Measurements from ENCODE around the gene CNKSR3. TPM values are rescaled to one million over a fixed set of nuclear protein-coding genes. Genes with fewer than 3 reads are reported as not detected.

Gene CNKSR3
- polyA plus RNA-seq, 1 donor from 2014 or later, result not detected

- Mint-ChIP-seq H3K36me3 (no peaks in the 10 kb centered on the region), H3K9me3 (peaks cover 3 to 7% (median 6%) of the 10 kb centered on the region in 3 donors), H3K4me1 (no peaks in the 10 kb centered on the region), H3K27me3 (no peaks in the 10 kb centered on the region), H3K4me3 (no peak overlapping the region), H3K27ac (no peak overlapping the region)
These were observed 43.4 kb downstream of the CNKSR3 start for GRCh38 chr6:154466971-154467679.

GRCh38 chr6:154466139-154466538 is 44.3 kb downstream of the CNKSR3 start:
- Mint-ChIP-seq H3K36me3 (no peaks in the 10 kb centered on the region), H3K27me3 (no peaks in the 10 kb centered on the region), H3K9me3 (peaks cover 2 to 7% (median 3%) of the 10 kb centered on the region in 3 donors), H3K4me3 (no peak overlapping the region), H3K4me1 (no peaks in the 10 kb centered on the region), H3K27ac (no peak overlapping the region)

DNA sequence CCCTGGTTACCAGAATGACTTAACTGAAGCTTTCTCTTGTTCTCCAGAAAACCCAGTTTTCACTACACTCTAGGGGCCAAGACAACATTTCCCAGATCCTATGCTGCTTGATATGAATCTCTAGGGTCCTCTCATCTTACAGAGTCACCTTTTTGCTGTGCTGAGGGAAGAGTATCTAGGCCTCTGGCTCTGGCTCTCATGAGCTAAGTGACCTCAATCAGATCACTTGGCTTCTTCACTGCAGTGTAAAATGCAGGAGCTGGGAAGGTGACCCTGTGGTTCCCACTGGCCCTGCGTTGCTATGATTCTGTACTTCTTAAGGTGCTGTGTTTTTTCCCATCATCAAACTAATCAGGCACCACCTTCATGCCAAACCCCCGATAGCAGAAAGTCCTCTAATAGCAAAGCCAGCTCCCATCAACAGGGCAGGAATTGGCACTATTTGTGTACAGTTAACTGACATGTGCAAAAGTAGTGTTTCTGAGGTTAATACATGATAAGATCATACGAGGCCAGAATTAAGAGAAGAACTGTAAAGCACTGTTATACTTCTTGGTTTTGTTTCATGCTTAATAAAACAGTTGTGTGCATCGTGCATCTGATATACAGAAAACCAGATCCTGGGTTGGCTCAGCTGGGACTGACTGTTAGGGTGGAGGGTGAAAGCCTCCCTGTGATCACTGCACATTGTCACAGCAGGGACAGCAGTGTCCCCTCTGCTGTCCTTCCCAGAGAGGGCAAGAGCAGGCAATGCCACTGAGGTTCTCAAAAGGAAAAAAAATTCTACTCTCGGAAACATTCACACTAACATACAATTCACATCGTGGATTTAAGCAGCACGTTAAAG is 46.7 kb downstream of the CNKSR3 start:
- Mint-ChIP-seq H3K9me3 (peaks cover 0 to 3% (median 0%) of the 10 kb centered on the region in 3 donors), H3K4me1 (no peaks in the 10 kb centered on the region), H3K27ac (no peak overlapping the region), H3K27me3 (no peaks in the 10 kb centered on the region), H3K4me3 (no peak overlapping the region), H3K36me3 (no peaks in the 10 kb centered on the region)

GRCh38 chr6:154462425-154462824 is 48.1 kb downstream of the CNKSR3 start:
- Mint-ChIP-seq H3K9me3 (peaks cover 0 to 2% (median 0%) of the 10 kb centered on the region in 3 donors), H3K36me3 (no peaks in the 10 kb centered on the region), H3K27ac (no peak overlapping the region), H3K4me3 (no peak overlapping the region), H3K4me1 (no peaks in the 10 kb centered on the region), H3K27me3 (peaks cover 2% of the 10 kb centered on the region)

DNA sequence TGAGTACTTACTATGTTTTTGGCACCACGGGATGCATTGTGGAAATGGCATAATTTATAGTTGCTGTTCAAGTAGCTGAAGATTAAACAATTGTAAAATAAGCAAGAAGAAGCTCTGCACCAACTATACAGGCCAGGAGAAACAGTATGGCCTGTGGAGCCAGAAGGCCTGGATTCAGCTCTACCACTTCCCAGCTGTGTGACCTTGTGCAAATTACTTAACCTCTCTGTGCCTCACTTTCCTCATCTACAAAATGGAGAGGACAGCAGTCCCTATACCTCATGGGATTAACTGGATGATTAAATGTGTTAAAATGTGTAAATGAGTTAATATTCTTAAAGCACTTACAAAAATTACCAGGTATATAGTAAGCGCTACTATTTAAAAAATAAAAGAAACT is 49.1 kb downstream of the CNKSR3 start:
- Mint-ChIP-seq H3K4me3 (no peak overlapping the region), H3K27ac (no peak overlapping the region), H3K36me3 (no peaks in the 10 kb centered on the region), H3K27me3 (peaks cover 2% of the 10 kb centered on the region), H3K9me3 (peaks cover 0 to 2% (median 0%) of the 10 kb centered on the region in 3 donors), H3K4me1 (no peaks in the 10 kb centered on the region)

DNA sequence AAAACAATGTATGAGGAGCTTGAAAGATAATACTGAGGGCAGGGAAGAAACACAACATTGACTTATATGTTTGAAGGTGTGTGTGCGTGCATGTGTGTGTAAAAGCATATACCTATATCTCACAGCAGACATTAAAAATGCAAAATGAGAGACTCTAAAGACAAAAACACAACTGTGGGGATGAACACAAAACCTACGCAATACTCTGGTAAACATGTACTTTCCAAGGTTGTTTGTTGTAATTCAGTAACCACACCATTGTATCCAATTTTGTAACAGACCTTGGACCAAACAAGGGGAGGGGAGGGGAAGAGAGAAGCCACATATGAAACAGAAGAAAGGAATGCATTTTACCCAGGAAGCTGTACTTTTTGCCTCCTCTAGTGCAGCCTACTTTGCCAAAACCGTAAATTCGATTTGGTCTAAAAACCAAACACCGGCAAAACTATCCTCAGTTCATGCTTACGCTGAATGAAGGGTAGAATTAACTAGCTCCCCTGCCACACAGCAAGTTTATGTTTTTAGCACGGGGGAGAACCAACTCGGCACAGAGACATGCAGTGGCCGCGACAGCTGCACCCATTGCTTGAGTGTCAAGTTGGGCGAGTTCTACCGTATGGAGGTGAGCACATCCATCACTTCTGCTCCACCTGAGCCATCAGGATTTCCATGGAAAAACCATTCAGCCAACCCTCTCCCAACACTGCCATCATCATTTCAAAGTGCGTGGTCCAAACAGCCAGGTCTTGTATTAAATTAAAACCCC is 50.0 kb downstream of the CNKSR3 start:
- H3K27ac Mint-ChIP-seq, result no peak overlapping the region
- H3K36me3 Mint-ChIP-seq, result no peaks in the 10 kb centered on the region
- H3K4me3 Mint-ChIP-seq, result no peak overlapping the region
- peaks cover 2% of the 10 kb centered on the region for H3K27me3 Mint-ChIP-seq
- H3K4me1 Mint-ChIP-seq, result no peaks in the 10 kb centered on the region
- peaks cover 0 to 2% (median 0%) of the 10 kb centered on the region in 3 donors for H3K9me3 Mint-ChIP-seq

- Mint-ChIP-seq H3K27me3 (peaks cover 2% of the 10 kb centered on the region), H3K4me3 (no peak overlapping the region), H3K36me3 (no peaks in the 10 kb centered on the region), H3K4me1 (no peaks in the 10 kb centered on the region), H3K27ac (no peak overlapping the region), H3K9me3 (peaks cover 0 to 2% (median 0%) of the 10 kb centered on the region in 3 donors)
These were observed 51.0 kb downstream of the CNKSR3 start for GRCh38 chr6:154459513-154459912.

GRCh38 chr6:154458565-154459470 is 51.7 kb downstream of the CNKSR3 start:
- no peaks in the 10 kb centered on the region for H3K36me3 Mint-ChIP-seq
- peaks cover 2% of the 10 kb centered on the region for H3K27me3 Mint-ChIP-seq
- H3K27ac Mint-ChIP-seq, result no peak overlapping the region
- no peaks in the 10 kb centered on the region for H3K4me1 Mint-ChIP-seq
- no peak overlapping the region for H3K4me3 Mint-ChIP-seq
- peaks cover 0 to 2% (median 0%) of the 10 kb centered on the region in 3 donors for H3K9me3 Mint-ChIP-seq

DNA sequence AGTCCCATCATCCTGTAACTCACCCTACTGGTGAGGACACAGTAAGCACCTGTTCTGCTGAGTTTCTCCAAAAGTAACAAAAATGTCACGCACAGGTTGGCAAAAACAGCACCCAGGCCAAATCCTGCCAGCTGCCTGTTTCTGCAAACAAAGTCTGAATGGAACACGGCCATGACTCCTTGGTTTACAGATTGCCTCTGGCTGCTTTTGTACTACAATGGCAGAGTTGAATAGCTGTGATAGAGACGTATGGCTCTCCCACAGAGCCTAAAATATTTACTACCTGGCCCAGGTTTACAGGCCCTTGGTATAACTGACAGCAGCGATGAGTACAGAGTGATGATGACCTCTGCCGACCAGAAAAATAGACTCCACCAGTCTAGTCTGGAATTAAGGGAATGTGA is 52.6 kb downstream of the CNKSR3 start:
- Mint-ChIP-seq H3K9me3 (peaks cover 0 to 2% (median 0%) of the 10 kb centered on the region in 3 donors), H3K4me1 (no peaks in the 10 kb centered on the region), H3K27ac (no peak overlapping the region), H3K36me3 (no peaks in the 10 kb centered on the region), H3K27me3 (peaks cover 2% of the 10 kb centered on the region), H3K4me3 (no peak overlapping the region)

DNA sequence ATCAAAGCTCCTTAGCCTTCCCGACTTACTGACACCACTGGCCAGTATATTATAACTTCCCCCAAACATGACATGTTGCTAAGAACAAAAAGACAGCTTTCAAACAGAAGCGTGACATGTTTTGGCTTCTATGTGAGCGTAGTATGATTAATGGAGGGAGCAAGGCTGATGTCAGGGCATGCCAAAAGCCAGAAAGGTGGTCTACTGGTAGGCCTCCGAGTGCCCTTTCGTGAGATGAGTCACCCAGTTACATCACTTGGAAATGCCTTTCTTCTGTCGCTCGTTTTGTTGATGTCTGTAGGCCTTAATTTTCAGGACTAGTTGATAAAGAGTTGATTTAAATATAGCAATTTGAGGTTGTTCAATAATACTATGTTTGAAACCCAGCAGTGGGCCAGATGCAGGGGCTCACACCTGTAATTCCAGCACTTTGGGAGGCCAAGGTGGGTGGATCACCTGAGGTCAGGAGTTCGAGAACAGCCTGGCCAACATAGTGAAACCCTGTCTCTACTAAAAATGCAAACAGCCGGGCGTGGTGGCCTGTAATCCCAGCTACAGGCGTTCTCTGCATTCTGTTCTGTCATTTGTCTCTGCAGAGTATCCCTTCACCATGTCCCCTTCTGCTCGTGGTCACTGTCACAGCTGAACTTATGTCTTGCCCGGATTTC is 53.3 kb downstream of the CNKSR3 start:
- H3K27ac Mint-ChIP-seq, result no peak overlapping the region
- peaks cover 2% of the 10 kb centered on the region for H3K27me3 Mint-ChIP-seq
- H3K4me1 Mint-ChIP-seq, result no peaks in the 10 kb centered on the region
- H3K9me3 Mint-ChIP-seq, result peaks cover 0 to 2% (median 0%) of the 10 kb centered on the region in 3 donors
- no peaks in the 10 kb centered on the region for H3K36me3 Mint-ChIP-seq
- H3K4me3 Mint-ChIP-seq, result no peak overlapping the region

DNA sequence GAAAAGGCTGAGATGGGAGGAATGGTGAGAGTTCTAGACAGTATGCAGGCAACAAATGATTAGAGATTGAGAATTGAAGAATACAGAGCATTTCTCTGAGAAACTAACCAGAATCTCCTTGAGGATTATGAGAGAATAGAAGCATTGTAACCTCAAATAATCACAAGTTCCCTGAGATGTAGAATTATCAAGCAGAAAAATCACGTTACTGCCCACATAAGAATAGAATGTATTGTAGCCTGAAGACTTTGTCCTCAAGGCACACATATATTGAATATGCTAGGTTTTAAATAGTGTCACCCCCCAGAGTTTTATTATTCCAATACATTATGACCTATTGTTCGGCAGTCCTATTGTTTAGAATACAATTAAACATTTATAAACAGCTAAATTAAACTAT is 57.2 kb downstream of the CNKSR3 start:
- H3K36me3 Mint-ChIP-seq, result no peaks in the 10 kb centered on the region
- no peaks in the 10 kb centered on the region for H3K4me1 Mint-ChIP-seq
- no peak overlapping the region for H3K4me3 Mint-ChIP-seq
- no peak overlapping the region for H3K27ac Mint-ChIP-seq
- peaks cover 0 to 1% (median 0%) of the 10 kb centered on the region in 3 donors for H3K9me3 Mint-ChIP-seq
- H3K27me3 Mint-ChIP-seq, result peaks cover 2% of the 10 kb centered on the region

- H3K27me3 Mint-ChIP-seq, result no peaks in the 10 kb centered on the region
- no peaks in the 10 kb centered on the region for H3K36me3 Mint-ChIP-seq
- H3K9me3 Mint-ChIP-seq, result peaks cover 0 to 1% (median 0%) of the 10 kb centered on the region in 3 donors
- H3K27ac Mint-ChIP-seq, result no peak overlapping the region
- no peaks in the 10 kb centered on the region for H3K4me1 Mint-ChIP-seq
- H3K4me3 Mint-ChIP-seq, result no peak overlapping the region
These were observed 60.0 kb downstream of the CNKSR3 start for GRCh38 chr6:154450498-154450897.

- Mint-ChIP-seq H3K9me3 (peaks cover 0 to 1% (median 0%) of the 10 kb centered on the region in 3 donors), H3K27ac (no peak overlapping the region), H3K4me3 (no peak overlapping the region), H3K27me3 (no peaks in the 10 kb centered on the region), H3K36me3 (no peaks in the 10 kb centered on the region), H3K4me1 (no peaks in the 10 kb centered on the region)
These were observed 61.9 kb downstream of the CNKSR3 start for GRCh38 chr6:154448448-154449096.

Data from IgD-negative memory B cell (primary cell).